HG03039 (cell line): ENCODE measurements around the gene FAR2.

Source experiments
- ATAC-seq: cut with Tn5 transposase; IDR thresholded peaks from one replicate; pipeline ENCODE4 v1.9.1; 2021; ENCODE audit warnings: mild to moderate bottlenecking, moderate library complexity; ENCODE audit not compliant: unreplicated experiment

FAR2 gene

GRCh38 chr12:29200586-29200985 is 51.5 kb downstream of the FAR2 start:
- ATAC-seq, result no peak

GRCh38 chr12:29201296-29201695 is 52.2 kb downstream of the FAR2 start:
- no peak for ATAC-seq

- no peak for ATAC-seq
These were observed 52.7 kb downstream of the FAR2 start for GRCh38 chr12:29201746-29202145.

GRCh38 chr12:29204521-29204920 is 55.4 kb downstream of the FAR2 start:
- ATAC-seq, result no peak

- no peak for ATAC-seq
These were observed 58.0 kb downstream of the FAR2 start for GRCh38 chr12:29207120-29207519.

- no peak for ATAC-seq
These were observed 59.0 kb downstream of the FAR2 start for GRCh38 chr12:29208060-29208459.

- ATAC-seq, result no peak
These were observed 60.0 kb downstream of the FAR2 start for GRCh38 chr12:29208936-29209701.

GRCh38 chr12:29211696-29212095 is 62.6 kb downstream of the FAR2 start:
- ATAC-seq, result no peak

- ATAC-seq, result no peak
These were observed 63.8 kb downstream of the FAR2 start for GRCh38 chr12:29212682-29213403.

- ATAC-seq, result no peak
These were observed 67.2 kb downstream of the FAR2 start for GRCh38 chr12:29216266-29216665.

- no peak for ATAC-seq
These were observed 67.9 kb downstream of the FAR2 start for GRCh38 chr12:29216797-29217575.

- ATAC-seq, result no peak
These were observed 71.7 kb downstream of the FAR2 start for GRCh38 chr12:29220632-29221336.

GRCh38 chr12:29222200-29222599 is 73.1 kb downstream of the FAR2 start:
- ATAC-seq, result no peak

GRCh38 chr12:29223426-29223825 is 74.3 kb downstream of the FAR2 start:
- no peak for ATAC-seq

GRCh38 chr12:29223956-29224543 is 75.0 kb downstream of the FAR2 start:
- ATAC-seq, result no peak

- no peak for ATAC-seq
These were observed 75.5 kb downstream of the FAR2 start for GRCh38 chr12:29224572-29224971.

GRCh38 chr12:29225834-29226233 is 76.8 kb downstream of the FAR2 start:
- no peak for ATAC-seq

- ATAC-seq, result no peak
These were observed 77.5 kb downstream of the FAR2 start for GRCh38 chr12:29226616-29227015.

- ATAC-seq, result no peak
These were observed 79.5 kb downstream of the FAR2 start for GRCh38 chr12:29228474-29229157.

- no peak for ATAC-seq
These were observed 80.1 kb downstream of the FAR2 start for GRCh38 chr12:29229158-29229505.
